ENCODE data around the gene HGFAC. TPM values are rescaled to one million over a fixed set of nuclear protein-coding genes. Genes with fewer than 3 reads are reported as not detected.

HGFAC gene
- polyA plus RNA-seq, 3 donors from 2014 or later, result not detected

DNA sequence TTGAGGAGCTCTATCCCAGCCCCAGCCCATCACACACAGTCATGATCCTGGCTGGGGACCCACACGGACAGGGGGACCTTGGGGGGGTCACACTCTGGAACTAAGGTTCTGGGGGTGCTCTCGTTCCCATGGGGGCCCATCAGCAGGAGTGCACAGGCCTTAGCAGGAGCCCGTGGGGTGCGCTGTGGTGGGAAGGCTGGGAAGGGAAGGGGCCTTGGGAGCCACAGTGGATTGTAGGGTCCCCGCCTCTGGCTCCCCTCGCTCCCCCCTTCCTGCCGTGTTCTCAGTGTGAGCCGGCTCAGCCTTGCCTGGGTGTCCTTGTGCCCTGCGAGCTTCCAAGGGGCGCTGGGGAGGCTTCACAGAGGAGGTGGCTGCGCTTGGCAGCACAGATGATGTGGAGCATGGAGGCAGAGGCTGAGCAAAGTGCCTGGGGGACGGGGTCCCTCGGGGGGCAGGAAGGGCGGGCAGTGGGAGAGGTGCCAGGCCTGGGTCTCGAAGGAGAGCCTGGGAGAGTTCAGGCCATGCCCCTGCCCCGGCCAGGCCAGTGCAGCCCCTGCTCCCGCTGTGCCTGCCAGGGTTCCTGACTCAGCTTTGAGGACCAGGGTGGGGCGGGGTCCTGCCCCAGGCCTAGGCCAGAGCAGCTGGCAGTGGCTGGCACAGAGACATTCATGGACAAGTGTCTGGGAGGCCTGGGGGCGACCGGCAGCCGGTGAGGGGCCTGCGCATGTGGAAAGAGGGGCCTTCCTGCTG, 5.5 kb upstream of the HGFAC start:
- no peaks in the 10 kb centered on the region for H3K36me3 Mint-ChIP-seq
- H3K27ac Mint-ChIP-seq, result no peak overlapping the region
- peaks cover 0 to 1% (median 0%) of the 10 kb centered on the region in 6 donors for H3K9me3 Mint-ChIP-seq
- H3K27me3 Mint-ChIP-seq (ENCODE audit: low read depth in 3 of 3), result peaks cover 0 to 2% (median 1%) of the 10 kb centered on the region in 3 donors
- no peak for DNase-seq
- no peaks in the 10 kb centered on the region for H3K4me1 Mint-ChIP-seq
- H3K4me3 Mint-ChIP-seq, result no peak overlapping the region

DNA sequence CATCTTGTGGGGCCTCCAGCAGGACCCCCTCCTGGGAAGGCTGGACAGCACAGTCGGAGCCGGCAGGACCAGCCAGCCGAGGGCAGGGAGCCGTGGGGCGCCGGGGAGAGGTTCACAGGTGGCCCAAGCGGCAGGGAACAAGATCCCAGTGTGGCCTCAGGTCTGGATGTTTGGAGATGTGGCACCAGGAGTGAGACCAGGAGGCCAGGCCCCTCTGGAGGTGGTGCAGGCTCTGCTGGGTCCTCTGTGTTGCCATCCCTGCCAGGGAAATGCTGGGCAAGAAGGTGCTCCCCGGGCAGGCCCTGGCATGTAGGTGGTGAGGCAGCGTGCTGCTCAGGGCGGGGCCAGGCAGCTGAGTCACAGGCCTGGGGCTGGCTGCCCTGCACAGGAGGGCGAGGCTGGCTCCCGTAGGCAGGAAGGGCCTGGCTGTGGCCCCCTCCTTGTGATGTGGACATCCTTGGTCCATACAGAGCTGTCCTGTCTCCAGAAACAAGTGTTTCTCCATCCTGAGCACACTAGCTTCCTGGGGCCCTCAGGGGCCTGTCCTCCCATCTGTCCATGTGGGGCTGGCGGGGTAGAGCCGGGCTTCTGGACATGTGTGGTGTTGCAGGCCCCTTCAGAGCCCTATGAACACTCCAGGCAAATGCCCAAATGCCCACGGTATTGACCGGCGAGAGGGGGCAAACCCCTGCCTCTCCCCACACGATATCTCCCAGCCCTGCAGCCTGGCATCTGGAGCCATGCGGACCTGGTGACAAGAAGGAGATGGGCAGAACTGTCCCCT, 4.8 kb upstream of the HGFAC start:
- no peak overlapping the region for H3K4me3 Mint-ChIP-seq
- H3K27ac Mint-ChIP-seq, result no peak overlapping the region
- peaks cover 0 to 2% (median 1%) of the 10 kb centered on the region in 3 donors for H3K27me3 Mint-ChIP-seq (ENCODE audit: low read depth in 3 of 3)
- DNase-seq, result no peak
- no peaks in the 10 kb centered on the region for H3K36me3 Mint-ChIP-seq
- H3K4me1 Mint-ChIP-seq, result no peaks in the 10 kb centered on the region
- H3K9me3 Mint-ChIP-seq, result peaks cover 0 to 1% (median 0%) of the 10 kb centered on the region in 6 donors

DNA sequence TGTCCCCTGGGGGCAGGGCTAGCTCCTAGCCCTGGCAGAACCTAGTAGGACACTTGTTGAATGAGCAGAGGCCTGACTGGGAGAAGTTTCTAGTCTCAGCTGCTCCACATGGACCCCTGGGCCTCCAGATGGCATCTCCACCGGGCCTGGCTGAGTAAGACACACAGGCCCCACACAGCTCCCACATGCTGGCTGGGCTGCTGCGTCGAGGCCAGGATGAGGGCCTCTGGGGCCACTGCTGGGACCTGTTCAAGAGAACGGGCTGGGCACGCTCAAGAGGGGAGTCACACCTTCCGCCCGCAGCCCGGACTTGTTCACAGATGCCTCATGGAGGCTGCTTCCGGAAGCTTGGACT, 4.2 kb upstream of the HGFAC start:
- DNase-seq, result no peak
- no peaks in the 10 kb centered on the region for H3K4me1 Mint-ChIP-seq
- no peak overlapping the region for H3K27ac Mint-ChIP-seq
- H3K27me3 Mint-ChIP-seq (ENCODE audit: low read depth in 3 of 3), result peaks cover 0 to 2% (median 1%) of the 10 kb centered on the region in 3 donors
- no peaks in the 10 kb centered on the region for H3K36me3 Mint-ChIP-seq
- peaks cover 0 to 1% (median 0%) of the 10 kb centered on the region in 6 donors for H3K9me3 Mint-ChIP-seq
- H3K4me3 Mint-ChIP-seq, result no peak overlapping the region

DNA sequence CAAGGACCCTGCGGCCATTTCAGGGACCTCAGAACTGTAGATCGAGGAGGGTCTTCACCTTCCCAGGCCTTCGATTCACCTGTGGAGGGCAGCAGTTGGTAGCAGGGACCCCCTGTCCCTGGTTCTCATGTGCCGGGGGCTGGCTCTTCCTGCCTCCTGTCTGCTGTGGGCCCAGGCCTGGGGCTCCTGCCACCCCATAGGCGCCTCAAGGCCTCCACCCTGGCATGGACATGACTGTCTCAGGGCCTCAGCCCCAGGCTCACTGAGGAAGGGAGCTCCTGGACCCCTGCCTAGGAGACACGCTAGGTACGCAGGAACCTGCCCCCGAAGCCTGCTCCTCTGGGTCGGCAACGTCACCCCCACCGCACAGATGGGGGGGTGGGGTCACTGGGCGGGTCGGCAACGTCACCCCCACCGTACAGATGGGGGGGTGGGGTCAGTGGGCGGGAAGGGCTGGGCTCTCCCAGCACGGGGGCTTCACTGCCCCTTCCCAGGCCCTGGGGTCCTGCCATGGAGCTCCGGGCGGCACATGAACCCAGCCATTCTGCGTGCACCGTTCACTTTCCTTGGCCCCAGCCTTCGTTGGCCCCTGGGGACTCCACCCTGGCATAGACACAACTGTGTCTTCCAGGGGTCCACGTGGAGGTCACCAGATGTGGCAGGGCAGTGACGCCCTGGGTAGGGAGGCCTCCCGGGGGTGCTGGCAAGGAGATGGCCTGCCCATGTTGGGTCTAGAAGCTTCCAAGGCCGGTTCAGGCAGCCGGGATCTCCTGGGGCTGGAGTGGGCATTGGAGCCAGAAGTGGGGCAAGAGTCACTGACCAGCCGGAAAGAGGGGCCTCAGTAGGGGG, 3.5 kb upstream of the HGFAC start:
- H3K9me3 Mint-ChIP-seq, result peaks cover 0 to 1% (median 0%) of the 10 kb centered on the region in 6 donors
- peaks cover 0 to 2% (median 1%) of the 10 kb centered on the region in 3 donors for H3K27me3 Mint-ChIP-seq (ENCODE audit: low read depth in 3 of 3)
- H3K4me1 Mint-ChIP-seq, result no peaks in the 10 kb centered on the region
- no peaks in the 10 kb centered on the region for H3K36me3 Mint-ChIP-seq
- DNase-seq, result no peak
- H3K27ac Mint-ChIP-seq, result no peak overlapping the region
- no peak overlapping the region for H3K4me3 Mint-ChIP-seq

DNA sequence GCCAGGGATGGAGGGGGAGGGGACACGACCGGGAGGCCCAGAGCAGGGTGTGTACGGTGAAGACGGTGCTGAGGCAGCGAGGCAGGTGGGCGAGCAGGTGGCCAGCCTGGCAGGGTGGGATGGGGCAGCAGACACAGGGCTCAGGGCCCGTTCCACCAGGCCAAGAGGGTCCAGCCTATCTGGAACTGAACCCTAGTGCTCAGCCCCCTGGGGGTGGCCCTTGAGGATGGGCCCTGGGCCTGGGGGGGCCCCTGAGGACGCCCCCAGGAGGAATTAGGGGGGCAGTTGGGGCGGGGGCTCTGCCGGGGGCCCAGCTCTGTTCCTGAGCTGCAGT, 3.0 kb upstream of the HGFAC start:
- Mint-ChIP-seq H3K27me3 (ENCODE audit: low read depth in 3 of 3) (peaks cover 0 to 2% (median 1%) of the 10 kb centered on the region in 3 donors), H3K9me3 (peaks cover 0 to 1% (median 0%) of the 10 kb centered on the region in 6 donors), H3K4me1 (no peaks in the 10 kb centered on the region), H3K36me3 (no peaks in the 10 kb centered on the region), H3K27ac (no peak overlapping the region), H3K4me3 (no peak overlapping the region)
- no peak for DNase-seq

DNA sequence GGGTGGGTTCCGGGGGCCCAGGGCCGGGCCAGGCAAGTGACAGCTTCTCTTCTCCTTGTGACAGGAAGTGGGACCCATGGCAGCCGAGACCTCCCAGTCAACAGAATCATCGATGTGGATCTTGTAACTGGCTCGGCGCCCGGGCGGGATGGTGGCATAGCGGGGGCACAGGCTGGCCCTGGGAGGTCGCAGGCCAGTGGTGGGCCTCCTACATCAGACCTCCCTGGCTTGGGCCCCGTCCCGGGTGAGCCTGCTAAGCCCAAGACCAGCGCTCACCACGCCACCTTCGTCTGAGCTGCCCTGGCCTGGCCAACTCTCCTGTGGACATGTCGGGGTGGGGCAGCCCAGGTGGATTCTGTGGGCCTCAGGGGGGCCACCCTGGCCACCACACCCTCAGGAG, 2.4 kb upstream of the HGFAC start:
- no peak for DNase-seq
- Mint-ChIP-seq H3K27me3 (ENCODE audit: low read depth in 3 of 3) (peaks cover 0 to 2% (median 1%) of the 10 kb centered on the region in 3 donors), H3K4me1 (no peaks in the 10 kb centered on the region), H3K4me3 (no peak overlapping the region), H3K9me3 (peaks cover 0 to 1% (median 0%) of the 10 kb centered on the region in 6 donors), H3K27ac (no peak overlapping the region), H3K36me3 (no peaks in the 10 kb centered on the region)

DNA sequence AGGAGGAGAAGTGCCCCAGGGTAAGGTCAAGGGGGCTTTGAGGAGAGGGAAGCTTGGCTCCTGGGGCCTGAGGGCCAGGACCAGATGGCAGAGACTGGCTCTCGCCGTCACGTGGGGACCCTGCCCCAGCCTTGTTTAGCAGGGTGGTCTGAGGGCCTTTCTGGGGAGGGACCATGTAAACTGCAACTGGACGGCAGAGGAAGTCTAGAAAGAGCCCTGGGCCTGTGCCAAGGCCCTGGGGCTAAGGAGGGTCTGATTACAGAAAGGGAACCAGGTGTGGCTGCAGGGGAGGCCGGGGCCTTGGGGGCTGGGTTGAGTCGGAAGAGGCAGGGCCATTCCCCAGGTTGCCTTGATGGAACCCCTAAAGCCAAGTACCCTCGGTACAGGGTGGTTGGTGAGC, 1.8 kb upstream of the HGFAC start:
- Mint-ChIP-seq H3K4me1 (no peaks in the 10 kb centered on the region), H3K9me3 (peaks cover 0 to 1% (median 0%) of the 10 kb centered on the region in 6 donors), H3K36me3 (no peaks in the 10 kb centered on the region), H3K27ac (no peak overlapping the region), H3K4me3 (no peak overlapping the region), H3K27me3 (ENCODE audit: low read depth in 3 of 3) (peaks cover 0 to 2% (median 1%) of the 10 kb centered on the region in 3 donors)
- no peak for DNase-seq

DNA sequence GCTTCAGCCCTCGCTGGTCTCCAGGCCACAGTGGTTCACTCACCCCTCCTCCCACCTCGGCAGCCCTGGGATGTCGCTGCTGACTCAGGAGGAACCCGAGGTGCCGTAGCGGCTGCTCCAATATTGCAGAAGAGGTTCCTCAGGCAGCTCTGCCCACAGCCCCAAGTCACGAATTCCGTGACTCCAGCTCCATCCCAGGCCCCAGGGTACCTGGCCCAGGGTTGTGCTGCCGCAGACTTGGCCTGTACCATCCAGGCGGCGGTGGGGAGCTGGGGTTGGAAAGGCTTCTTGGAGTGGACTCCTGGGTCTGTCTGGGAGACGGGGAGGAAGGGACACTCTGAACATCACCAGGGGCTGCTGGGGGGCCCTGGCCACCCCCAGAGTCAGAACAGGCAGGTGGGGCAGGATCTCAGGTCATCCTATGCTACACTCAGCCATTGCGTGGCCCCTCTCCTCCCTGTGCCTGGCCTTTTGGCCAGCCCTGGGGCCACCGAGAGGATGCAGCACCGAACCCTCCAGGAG, 728 bp upstream of the HGFAC start:
- Mint-ChIP-seq H3K27ac (no peak overlapping the region), H3K27me3 (ENCODE audit: low read depth in 3 of 3) (peaks cover 0 to 1% (median 0%) of the 10 kb centered on the region in 3 donors), H3K36me3 (no peaks in the 10 kb centered on the region), H3K4me1 (no peaks in the 10 kb centered on the region), H3K4me3 (no peak overlapping the region), H3K9me3 (peaks cover 0 to 1% (median 0%) of the 10 kb centered on the region in 6 donors)
- no peak for DNase-seq

DNA sequence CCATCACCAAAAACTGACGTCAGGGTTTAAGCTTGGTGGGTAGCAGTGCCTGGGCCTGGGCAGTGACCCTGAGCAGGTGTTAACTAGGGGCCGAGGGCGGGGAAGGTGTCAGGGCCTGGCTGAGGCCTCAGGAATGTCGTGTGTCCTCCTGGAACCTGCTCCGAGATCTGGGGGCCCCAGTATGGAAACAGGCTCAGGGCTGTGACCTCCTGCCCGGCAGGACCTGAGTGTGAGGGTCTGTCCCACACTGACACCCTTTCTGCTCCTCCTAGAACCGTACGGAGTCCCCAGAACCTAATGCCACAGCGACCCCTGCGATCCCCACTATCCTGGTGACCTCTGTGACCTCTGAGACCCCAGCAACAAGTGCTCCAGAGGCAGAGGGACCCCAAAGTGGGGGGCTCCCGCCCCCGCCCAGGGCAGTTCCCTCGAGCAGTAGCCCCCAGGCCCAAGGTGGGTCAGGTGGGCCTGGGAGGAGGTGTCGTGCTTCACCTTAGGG, 741 bp downstream of the HGFAC start:
- Mint-ChIP-seq H3K9me3 (peaks cover 0 to 1% (median 0%) of the 10 kb centered on the region in 6 donors), H3K36me3 (no peaks in the 10 kb centered on the region), H3K4me1 (no peaks in the 10 kb centered on the region), H3K4me3 (no peak overlapping the region), H3K27me3 (ENCODE audit: low read depth in 3 of 3) (peaks cover 0 to 1% (median 0%) of the 10 kb centered on the region in 3 donors), H3K27ac (no peak overlapping the region)
- no peak for DNase-seq

DNA sequence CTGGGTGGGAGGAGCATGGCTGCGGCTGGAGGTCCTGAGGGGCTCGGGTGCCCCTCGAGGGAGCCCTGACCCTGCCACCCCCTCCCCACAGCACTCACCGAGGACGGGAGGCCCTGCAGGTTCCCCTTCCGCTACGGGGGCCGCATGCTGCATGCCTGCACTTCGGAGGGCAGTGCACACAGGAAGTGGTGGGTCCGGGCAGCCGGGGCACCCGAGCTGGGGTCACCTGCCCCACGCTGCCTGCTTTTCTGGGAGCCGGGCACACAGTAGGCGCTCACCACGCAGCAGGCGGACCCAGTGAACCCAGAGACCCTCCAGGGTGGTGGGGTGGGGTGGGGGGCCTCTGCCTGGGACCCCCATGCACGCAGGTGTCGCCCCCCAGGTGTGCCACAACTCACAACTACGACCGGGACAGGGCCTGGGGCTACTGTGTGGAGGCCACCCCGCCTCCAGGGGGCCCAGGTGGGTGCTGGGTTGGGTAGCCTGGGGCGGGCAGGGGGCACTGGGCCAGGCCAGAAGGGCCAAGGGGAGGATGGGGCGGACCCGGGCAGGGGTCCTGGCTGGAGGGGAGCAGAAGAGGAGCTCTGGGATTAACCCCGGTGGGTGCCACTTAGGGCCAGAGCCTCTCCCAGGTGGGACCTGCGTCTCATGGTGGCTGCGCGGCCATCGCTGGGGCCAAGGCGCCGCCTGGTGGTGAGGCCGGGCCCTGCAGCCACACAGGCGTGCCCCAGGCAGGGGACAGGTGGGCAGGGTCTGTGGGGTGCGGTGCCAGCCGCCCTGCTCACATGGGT, 1.4 kb downstream of the HGFAC start:
- Mint-ChIP-seq H3K4me3 (no peak overlapping the region), H3K27me3 (ENCODE audit: low read depth in 3 of 3) (peaks cover 0 to 1% (median 0%) of the 10 kb centered on the region in 3 donors), H3K36me3 (no peaks in the 10 kb centered on the region), H3K4me1 (no peaks in the 10 kb centered on the region), H3K27ac (no peak overlapping the region), H3K9me3 (peaks cover 0 to 1% (median 0%) of the 10 kb centered on the region in 6 donors)
- peak; percentile 56 to 71 (median 66) for DNase-seq

DNA sequence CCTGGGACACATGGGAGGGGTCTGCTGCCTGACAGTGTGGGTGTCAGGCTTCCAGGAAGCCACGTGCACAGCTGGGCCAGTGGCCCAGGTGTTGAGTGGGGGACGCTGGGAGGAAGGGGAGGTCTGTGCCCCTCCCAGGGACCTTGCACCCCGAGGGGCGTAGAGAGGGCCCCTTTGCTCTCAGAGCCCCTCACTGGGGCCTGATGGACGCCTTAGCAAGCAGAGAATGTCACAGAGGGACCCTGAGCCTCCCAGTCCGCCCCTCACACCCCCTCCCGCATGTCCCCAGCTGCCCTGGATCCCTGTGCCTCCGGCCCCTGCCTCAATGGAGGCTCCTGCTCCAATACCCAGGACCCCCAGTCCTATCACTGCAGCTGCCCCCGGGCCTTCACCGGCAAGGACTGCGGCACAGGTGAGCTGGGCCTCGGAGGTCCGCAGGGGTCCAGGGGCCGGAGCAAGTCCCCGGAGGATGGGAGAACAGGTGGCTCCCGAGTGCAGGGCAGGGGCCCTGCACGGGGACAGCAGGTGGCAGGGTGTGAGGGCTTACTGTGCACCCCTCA, 2.1 kb downstream of the HGFAC start:
- Mint-ChIP-seq H3K4me1 (no peaks in the 10 kb centered on the region), H3K36me3 (no peaks in the 10 kb centered on the region), H3K27me3 (ENCODE audit: low read depth in 3 of 3) (peaks cover 0 to 1% (median 0%) of the 10 kb centered on the region in 3 donors), H3K9me3 (peaks cover 0 to 1% (median 0%) of the 10 kb centered on the region in 6 donors), H3K4me3 (no peak overlapping the region), H3K27ac (no peak overlapping the region)
- DNase-seq, result peak in 1 of 3 donors; percentile 10

DNA sequence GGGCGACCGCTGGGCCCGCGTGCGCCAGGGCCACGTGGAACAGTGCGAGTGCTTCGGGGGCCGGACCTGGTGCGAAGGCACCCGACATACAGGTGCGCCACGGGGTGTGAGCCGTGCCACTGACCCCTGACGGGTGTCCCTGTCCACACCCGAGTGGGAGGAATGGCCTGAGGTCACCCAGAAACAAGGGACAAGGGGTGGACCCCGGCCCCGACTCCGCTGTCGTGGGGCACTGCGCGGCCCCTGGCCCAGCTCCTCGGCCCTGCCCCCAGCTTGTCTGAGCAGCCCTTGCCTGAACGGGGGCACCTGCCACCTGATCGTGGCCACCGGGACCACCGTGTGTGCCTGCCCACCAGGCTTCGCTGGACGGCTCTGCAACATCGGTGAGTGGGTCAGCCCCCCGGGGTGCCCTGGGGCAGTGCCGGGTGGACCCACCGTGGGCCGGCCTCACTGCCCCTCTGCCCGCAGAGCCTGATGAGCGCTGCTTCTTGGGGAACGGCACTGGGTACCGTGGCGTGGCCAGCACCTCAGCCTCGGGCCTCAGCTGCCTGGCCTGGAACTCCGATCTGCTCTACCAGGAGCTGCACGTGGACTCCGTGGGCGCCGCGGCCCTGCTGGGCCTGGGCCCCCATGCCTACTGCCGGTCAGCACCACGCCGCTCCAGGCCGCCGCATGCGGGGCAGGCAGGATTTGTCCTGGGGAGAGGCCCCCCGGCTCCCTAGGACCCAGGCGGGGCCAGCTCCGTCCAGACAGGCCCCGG, 2.8 kb downstream of the HGFAC start:
- no peak overlapping the region for H3K27ac Mint-ChIP-seq
- H3K9me3 Mint-ChIP-seq, result peaks cover 0 to 1% (median 0%) of the 10 kb centered on the region in 6 donors
- H3K27me3 Mint-ChIP-seq (ENCODE audit: low read depth in 3 of 3), result peaks cover 0 to 1% (median 0%) of the 10 kb centered on the region in 3 donors
- H3K4me3 Mint-ChIP-seq, result no peak overlapping the region
- H3K36me3 Mint-ChIP-seq, result no peaks in the 10 kb centered on the region
- DNase-seq, result no peak
- H3K4me1 Mint-ChIP-seq, result no peaks in the 10 kb centered on the region
